Measurements from ENCODE around the gene RUNDC1.
"Not testable (repeated sequence)": the region's sequence is repeated elsewhere in the genome, so short reads cannot be mapped to it uniquely, and the experiment has no call there.

Gene RUNDC1

DNA sequence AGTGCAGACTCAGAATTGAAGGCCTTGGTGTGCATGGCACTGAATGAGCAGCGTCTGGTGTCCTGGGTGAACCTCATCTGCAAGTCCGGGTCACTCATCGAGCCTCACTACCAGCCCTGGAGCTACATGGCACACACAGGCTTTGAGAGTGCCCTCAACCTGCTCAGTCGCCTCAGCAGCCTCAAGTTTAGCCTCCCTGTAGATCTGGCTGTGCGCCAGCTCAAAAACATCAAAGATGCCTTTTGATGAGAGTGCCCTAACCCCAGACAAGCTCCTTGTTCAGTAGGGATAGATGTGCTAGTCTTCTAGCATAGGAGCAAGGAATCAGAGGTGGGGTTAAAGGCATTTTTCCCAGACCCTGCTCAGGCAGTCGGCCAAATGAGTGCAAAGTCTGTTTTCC lies 11.1 kb downstream of the RUNDC1 start:
- no peak for DNase-seq (ENCODE audit: low spot score)

DNA sequence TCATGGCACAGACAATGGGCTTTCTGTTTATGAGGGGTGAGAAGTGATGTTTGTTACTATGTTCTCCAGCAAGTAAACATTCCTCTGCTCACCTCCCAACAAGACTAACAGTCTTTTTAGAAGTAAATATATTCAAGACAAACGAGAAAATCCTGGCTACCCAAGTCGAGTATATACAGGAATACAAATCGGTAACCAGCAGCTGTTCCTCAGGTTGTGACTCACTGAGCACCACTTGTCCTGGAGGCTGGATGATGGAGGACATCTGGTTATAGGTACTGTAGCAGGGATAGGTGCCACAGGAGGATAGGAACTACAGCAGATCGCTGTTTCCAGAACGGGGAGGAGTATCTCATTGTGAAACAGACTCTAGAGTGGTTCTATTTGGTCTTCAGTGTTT lies 12.5 kb downstream of the RUNDC1 start:
- no peak for DNase-seq (ENCODE audit: low spot score)

DNA sequence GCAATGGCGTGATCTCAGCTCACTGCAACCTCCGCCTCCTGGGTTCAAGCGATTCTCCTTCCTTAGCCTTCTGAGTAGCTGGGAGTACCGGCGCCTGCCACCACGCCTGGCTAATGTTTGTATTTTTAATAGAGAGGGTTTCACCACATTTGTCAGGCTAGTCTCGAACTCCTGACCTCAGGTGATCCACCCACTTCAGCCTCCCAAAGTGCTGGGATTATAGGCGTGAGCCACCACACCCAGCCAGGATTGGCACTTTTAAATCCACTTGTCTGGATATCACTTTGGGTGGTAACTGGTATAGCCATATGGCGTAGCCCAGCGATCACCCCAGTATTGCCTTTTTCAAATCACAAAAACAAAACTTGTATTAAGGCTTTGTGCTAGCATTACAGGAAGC lies 13.5 kb downstream of the RUNDC1 start:
- DNase-seq (ENCODE audit: low spot score), result not testable (repeated sequence)

DNA sequence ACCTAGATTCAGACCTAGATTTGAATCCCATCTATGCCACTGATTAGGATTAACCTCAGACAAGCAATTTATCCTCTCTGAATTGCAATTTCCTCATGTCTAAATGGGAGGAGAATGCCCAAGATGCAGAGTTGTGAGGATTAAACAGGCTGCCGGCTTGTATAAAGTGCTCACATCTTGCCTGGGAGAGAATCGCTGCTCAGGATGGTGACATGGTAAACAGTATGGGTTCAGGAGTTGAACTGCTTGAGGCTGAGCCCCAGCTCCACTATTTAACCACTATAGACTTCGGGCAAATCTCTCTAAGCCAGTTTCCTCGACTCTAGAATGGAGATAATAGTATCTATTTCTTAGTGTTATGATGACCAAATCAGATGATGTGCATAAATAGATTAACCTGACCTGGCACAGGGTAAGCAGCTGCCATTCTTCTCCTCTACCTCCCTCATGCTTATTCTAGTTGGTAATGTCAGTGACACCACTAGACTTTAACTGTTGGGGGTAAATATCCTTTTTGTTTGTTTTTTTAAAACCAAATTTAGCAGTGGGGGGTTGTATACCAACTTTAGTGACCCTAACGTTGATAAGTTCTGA lies 17.1 kb downstream of the RUNDC1 start:
- DNase-seq (ENCODE audit: low spot score), result no peak

DNA sequence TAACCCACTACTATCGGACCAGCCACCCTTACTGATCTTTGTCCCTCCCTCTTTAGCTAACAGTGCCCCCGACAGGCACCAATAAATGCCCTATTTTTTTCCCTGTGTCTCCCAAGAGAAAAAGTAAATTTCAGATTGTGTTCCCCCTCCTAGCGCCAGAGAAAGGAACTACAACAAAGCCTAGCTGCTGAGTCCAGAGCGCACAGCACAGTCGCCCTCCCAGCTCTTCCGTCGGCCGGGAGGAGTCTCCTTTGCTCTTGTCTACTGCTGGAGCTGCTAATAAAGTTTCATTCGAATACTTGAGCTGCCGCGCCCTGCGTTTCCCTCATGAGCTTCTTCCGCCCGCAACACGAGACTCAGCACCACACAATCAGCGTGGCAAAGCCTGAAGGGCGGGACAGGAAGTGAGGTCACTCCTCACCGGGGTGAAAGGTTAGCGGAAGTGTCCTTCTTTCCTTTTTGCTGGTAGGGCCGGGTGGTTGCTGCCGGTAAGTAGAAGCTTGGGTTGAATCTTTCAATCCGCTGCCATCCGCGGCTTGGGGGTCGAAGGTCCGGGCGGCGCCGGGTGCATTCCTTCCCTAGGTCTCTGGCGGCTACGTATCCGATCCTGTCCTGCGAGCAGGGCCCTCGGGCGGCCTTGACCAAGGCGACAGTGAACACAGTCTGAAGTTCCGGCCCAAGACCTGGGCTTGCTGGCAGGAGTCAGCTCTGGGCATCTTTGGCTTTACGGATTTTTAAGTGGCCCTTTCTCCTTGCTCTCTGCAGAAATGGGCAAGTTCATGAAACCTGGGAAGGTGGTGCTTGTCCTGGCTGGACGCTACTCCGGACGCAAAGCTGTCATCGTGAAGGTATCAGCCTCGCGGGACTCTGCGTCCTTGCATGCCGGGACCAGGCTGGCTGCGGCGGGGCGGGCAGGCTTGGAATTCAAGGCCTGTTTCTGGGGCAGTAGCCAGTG lies 17.9 kb downstream of the RUNDC1 start, which contains the start of gene RPL27:
Gene RPL27, plus strand, starts transcription at position 436 of the 955 bp plus-strand sequence. Its CDS starts 332 bp downstream, at position 768.
- peak; percentile 99 for DNase-seq (ENCODE audit: low spot score)

DNA sequence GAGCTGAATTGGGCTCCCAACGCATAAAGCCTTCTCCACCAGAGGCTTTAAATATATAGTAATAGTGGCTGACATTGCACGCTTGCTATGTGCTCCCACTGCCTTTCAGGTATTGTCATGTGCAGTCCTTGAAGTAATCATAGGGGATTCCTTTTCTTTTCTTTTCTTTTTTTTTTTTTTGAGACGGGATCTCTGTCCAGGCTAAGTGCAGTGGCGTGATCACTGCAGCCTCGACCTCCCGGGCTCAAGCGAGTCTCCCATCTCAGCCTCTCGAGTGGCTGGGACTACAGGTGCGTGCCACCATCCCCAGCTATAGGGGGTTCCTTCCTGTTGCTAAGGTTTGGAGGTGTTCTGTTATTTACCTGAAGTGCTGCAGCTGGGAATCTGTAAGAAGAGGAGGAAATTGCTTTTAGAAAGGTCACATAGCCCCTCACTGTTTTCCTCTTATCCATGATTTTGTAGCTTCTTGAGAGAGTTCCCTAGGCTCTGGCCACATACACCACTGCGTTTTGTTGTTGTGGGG lies 18.7 kb downstream of the RUNDC1 start:
- no peak for DNase-seq (ENCODE audit: low spot score)

DNA sequence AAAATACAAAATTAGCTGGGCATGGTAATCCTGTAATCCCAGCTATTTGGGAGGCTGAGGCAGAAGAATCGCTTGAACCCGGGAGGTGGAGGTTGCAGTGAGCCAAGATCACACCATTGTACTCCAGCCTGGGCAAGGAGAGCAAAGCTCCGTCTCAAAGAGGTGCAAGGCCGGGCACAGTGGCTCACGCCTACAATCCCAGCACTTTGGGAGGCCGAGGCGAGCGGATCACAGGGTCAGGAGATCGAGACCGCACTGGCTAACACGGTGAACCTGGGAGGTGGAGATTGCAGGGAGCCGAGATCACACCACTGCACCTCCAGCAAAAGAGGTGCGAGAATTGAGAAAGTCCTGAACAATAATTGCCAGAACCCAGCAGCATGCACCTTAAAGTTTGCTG lies 20.5 kb downstream of the RUNDC1 start:
- DNase-seq (ENCODE audit: low spot score), result not testable (repeated sequence)

DNA sequence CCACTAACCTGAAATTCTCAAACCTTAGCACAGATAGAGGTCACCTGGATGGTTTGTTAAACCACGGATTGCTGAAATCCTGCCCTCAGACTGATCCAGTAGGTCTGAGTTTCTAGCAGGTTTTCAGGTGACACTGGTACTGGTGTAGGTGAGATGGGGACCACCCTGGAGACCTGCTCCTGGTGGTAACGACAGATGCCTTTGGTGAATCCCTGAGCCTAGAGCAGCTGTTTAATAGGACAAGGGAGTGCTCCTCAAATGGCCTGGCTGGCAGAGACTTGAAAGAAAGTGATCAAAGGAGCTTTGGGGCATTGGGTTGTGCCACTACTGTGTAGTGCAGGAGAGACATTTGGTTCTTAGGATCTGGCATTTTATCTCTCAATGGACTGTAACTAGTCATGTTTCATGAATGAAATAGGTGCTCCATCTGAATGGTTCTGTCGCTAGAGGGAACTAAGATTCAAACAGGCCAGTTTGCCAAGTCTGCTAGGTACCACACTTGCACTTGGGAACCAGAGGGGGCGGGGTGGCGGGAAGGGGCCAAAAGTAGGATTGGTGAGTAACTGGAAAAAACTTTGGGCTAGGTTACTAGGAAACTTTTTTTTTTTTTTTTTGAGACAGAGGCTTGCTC lies 23.3 kb downstream of the RUNDC1 start:
- DNase-seq (ENCODE audit: low spot score), result peak; percentile 27

DNA sequence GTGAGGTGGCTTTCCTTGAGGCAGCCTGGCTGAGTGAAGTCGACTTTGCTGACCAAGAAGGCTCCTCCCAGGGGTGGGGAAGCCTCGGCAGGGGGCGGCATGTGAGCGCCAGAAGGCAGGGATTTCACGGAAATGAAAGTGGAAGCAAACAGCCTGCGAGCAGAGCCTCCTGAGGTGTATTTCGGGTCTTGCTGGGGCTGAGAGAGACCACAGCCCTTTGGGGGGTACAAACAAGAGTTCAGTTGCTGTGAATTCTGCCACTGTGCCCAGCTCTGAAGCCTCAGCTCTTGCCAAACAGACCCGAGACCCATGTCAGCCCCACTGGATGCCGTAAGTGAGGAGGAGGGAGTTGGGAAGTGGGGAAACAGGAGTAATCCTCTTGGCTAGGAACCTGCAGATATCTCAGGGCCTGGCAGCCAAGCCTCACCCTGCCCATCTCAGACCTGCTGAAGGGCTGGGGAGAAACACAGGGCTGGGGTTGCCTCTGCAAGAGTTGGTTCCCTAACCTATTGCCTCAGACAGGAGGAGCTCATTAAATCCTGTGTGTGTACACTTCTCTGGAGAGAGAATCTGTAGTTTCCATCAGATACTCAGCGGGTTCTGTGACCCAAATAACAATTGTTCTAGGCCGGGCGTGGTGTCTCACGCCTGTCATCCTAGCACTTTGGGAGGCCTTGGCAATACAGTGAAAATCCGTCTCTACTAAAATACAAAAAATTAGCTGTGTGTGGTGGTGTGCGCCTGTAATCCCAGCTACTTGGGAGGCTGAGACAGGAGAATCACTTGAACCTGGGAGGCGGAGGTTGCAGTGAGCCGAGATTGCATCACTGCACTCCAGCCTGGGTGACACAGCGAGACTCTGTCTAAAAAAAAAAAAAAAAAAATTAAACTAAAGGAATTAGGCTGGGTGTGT lies 26.5 kb downstream of the RUNDC1 start, which contains the start of gene IFI35:
Gene IFI35, plus strand, starts transcription at position 146 of the 913 bp plus-strand sequence. Its CDS starts 164 bp downstream, at position 310.
- DNase-seq (ENCODE audit: low spot score), result peak; percentile 85

DNA sequence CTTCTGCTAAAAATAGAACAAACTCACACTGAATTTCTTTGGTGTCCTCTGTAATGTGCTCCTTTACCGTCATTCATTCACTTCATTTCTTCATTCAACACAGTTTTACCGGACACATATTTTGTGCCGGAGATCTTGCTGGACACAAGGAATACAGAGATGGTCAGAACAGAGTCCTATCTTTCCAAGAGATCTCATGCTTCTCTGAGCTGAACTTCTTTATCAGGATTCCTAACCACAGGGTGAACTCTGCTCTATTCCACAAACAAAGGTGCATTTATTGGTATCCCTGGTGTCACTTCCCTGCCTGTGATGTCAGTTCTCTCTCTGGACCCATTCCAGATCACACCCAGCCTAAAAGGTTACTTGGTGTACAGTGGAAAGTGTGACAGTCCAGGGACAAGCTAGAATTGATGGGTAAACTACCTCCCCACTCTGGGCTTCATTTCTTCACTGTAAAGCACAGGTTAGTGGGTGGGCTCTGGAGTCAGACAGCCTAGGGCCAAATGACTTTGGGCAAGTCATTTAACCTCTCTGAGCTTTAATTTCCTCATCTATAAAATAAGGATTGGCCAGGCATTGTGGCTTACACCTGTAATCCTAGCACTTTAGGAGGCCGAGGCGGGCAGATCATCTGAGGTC lies 30.4 kb downstream of the RUNDC1 start:
- peak; percentile 87 for DNase-seq (ENCODE audit: low spot score)

DNA sequence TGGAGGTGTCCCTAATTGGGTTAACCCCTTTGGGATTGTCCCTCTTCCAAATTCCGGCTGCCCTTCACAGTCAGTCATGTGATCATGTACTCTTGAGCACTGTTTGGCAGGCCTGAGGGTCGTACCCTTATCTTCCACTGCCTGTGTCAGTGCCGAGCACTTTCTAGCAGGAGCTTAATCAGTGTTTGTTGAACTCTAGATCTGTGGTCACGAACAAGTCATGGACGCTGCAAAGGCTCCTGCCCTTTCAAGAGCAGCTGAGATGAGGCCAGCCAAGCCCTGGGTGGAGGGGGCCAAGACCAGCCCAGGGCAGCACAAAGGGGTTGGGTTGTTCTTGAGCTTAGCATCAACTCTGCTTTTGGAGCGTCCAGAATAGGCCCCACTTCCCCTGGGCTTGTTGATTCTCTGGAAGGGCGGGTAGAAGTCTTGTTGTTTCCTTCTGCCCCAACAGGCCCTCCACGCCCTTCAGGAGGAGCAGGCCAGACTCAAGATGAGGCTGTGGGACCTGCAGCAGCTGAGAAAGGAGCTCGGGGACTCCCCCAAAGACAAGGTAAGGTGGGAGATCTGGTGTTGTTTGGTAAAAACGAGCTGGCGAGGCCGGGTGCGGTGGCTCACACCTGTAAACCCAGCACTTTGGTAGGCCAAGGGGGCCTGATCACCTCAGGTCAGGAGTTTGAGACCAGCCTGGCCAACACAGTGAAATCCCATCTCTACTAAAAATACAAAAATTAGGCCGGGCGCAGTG lies 31.5 kb downstream of the RUNDC1 start:
- DNase-seq (ENCODE audit: low spot score), result no peak

DNA sequence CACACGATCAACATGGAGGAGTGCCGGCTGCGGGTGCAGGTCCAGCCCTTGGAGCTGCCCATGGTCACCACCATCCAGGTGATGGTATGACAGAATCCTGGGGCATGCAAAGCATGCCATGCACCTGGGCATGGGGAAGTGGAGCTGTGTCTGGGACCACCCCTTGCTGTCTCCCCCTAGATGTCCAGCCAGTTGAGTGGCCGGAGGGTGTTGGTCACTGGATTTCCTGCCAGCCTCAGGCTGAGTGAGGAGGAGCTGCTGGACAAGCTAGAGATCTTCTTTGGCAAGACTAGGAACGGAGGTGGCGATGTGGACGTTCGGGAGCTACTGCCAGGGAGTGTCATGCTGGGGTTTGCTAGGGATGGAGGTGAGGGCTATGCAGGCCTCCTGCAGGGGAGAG lies 32.9 kb downstream of the RUNDC1 start:
- DNase-seq (ENCODE audit: low spot score), result no peak

DNA sequence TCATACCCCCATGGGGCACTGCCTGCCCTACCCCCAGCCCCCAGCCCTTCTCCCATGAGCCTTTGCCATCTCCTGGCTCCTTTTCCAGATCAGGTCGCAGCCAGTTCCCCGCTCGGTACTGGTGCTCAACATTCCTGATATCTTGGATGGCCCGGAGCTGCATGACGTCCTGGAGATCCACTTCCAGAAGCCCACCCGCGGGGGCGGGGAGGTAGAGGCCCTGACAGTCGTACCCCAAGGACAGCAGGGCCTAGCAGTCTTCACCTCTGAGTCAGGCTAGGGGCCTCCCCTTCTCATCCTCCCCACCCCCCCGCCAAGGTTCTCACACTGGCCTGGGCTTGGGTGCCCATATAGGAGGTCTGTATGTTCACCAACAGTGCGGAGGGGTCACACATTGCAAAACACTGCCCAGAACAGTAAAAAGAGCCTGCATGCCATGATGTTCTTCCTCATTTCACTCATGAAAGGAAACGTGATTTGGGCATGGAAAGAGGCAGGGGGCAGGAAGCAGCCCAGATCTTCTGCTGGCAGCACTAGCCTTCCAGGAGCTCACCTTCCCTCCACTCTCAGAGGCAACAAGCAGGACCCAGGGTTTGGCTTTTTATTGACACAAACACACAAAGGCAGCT lies 33.8 kb downstream of the RUNDC1 start:
- no peak for DNase-seq (ENCODE audit: low spot score)

DNA sequence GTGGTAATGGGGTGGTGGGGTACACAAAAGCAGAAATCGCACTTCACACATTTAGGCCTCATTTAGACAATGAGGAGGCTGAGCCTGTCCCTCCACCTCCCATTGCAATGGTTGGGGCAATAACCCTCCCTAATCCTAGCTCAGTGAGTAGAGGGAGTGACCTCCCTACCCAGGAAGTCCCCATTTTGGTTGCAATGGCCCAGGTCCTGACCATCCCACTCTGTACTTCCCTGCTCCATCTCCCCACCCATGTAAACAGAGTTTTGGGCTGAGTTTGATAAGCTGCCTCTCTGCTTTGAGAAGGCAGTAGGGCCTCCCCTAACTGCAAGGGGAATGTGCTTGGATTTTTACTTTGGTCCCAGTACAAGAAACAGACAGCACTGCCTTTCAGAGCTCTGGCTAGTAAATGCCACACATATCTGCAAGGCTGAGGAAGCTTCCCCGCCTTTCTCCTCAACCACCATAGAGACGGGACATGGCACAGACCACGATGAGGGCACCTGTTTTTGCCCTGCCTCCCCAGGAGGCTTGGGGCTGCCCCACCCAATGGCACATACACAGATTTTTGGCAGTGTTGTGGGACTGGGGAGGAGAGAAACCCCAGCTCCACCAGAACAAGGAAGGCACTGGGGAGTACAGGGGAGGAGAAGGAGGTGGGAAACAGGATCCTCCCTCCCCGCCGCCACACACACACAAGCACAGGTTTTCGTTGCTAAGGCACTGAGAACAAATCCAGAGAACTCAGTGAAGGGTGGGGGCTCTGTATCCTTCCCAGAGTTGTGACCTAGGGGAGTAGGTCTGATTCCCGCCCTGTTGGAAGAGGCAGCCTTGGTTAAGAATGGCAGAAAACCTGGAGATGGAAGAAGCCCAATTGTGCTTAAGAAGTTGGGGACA lies 34.5 kb downstream of the RUNDC1 start:
- DNase-seq (ENCODE audit: low spot score), result no peak

DNA sequence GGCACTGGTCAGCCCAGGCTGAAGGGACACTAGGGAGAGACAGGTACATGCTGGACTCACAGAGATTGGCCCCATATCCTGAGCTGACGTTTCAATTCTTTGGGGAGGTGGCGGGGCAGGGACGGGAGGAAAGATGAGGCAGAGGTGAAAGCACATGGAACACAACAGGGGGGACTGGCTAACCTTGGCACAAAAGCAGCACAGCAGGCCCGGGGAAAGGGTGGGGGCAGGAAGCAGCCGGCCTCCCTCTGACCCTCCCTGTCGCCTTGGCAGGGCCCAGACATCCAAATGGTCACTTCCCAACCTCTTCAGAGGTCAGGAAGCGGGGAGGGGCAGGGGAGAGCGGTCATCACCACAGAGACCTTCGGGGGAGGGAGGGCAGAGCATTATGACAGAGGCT lies 35.2 kb downstream of the RUNDC1 start:
- no peak for DNase-seq (ENCODE audit: low spot score)

DNA sequence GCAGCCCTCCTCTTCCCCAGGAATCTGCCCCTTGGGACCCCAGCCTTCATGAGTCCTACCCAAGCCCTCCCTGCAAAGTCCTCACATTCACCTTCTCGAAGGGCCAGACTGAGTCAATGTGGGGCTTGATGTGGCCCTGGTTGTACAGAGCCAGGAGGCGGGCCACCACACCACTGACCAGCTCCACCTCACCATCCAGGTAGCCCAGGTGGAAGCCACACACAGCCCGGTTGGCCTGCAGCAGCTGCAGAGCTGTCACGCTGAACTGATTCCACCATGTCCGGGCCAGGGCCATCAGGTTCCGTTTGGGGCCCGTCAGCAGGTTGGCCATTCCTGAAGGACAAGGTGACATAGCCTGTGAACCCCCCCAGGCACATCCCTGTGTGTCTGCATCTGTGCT lies 35.9 kb downstream of the RUNDC1 start:
- no peak for DNase-seq (ENCODE audit: low spot score)

DNA sequence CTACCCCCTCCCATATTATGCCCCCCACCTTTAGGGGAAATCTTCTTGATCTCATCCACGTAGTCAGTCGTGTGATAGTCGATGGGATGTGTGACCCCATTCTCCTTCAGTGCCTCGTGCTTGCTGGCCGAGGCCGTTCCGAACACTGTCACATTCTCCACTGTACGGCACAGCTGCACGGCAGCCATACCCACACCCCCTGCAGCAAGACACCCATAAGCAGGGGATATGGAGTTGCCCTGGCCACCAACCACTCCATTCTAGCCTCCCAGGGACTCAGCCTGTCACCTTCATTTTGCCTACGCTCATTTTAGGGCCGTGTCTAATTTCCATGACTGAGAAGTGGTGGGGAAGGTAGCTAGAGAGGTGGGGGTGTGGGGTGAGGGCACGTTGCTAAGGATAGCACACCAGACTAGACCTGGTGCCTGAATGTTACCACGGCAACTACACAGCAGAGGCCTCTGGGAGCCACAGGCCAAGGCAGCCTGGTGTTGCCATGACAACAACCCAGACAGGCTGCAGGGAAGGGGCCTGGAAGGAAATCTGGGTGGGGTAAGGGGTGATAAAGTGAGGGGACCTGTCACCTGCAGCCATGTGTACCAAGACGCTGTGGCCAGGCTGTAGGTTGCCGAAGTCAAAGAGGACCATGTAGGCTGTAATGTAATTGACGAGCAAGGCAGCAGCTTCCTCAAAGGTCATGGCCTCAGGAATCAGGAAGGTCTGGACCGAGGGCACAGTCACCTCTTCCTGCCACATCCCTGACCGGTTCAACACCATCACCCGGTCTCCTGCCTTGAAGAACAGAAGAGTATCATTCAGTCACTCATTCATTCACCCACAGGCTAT lies 37.9 kb downstream of the RUNDC1 start:
- no peak for DNase-seq (ENCODE audit: low spot score)

DNA sequence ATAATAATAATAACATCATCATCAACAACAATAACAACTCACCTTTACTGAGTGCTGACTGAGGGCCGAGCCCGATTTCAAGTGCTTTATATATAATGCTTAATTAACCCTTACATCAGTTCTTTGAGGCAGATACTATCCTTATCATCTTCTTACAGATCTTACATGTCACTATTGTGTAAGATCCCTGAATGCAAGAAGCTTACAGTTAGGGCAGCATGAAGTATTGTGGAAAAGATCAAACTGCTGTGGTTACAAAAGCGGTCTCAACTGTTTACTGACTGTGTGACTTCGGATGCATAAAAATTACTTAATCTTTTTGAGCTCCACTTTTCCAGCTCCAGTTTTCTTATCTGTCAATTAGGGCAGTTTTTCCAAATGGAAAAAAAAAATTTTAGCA lies 38.6 kb downstream of the RUNDC1 start:
- DNase-seq (ENCODE audit: low spot score), result no peak
